HepG2 (cell line): ENCODE results near the gene MYO10.

Experiments used
- CEBPG ChIP-seq: IDR thresholded peaks from 2 replicates; pipeline ENCODE4 v1.6.1; 2016
- ELK4 ChIP-seq: sonication (generic); formaldehyde crosslinking; IDR thresholded peaks from 2 replicates; pipeline ENCODE4 v1.9.0; 2021; ENCODE audit warnings: missing genetic modification reagents, borderline replicate concordance
- FOSL2 ChIP-seq: sonication (generic); formaldehyde crosslinking; IDR thresholded peaks from 2 replicates; pipeline ENCODE4 v1.4.0; 2020; ENCODE audit warnings: missing genetic modification reagents
- MAZ ChIP-seq, 2 experiments: sonication (generic) in 1 of 2; formaldehyde crosslinking in 1 of 2; IDR thresholded peaks; 2 replicates each; pipeline versions ENCODE4 v1.5.0 to v1.6.1; 2012 to 2020; ENCODE audit warnings: low read depth in 2 of 2, mild to moderate bottlenecking in 2 of 2, borderline replicate concordance in 1 of 2, improper control_type of control experiment in 1 of 2, low read length in 1 of 2, missing genetic modification reagents in 1 of 2, moderate library complexity in 1 of 2
- NBN ChIP-seq: fragments of 450-650 bp; conservative IDR thresholded peaks from 2 replicates; pipeline ENCODE4 v1.6.1; 2017
- NR2C2 ChIP-seq: sonication (generic); formaldehyde crosslinking; IDR thresholded peaks from 2 replicates; pipeline ENCODE4 v1.4.0; 2020; ENCODE audit warnings: missing genetic modification reagents, mild to moderate bottlenecking, moderate library complexity, borderline replicate concordance
- POLR2AphosphoS5 ChIP-seq: IDR thresholded peaks from 2 replicates; pipeline ENCODE4 v1.6.1; 2012; ENCODE audit warnings: low read depth, low read length
- SIN3A ChIP-seq: IDR thresholded peaks from 2 replicates; pipeline ENCODE4 v1.6.1; 2011; ENCODE audit warnings: low read depth, mild to moderate bottlenecking, control low read depth, low read length, borderline replicate concordance
- SP1 ChIP-seq, 2 experiments: fragments of 450-650 bp in 1 of 2; sonication (generic) in 1 of 2; formaldehyde crosslinking in 1 of 2; IDR thresholded peaks; 2 replicates each; pipeline versions ENCODE4 v1.4.0 to v1.6.1; 2016 to 2020; ENCODE audit warnings: missing genetic modification reagents in 1 of 2
- SP2 ChIP-seq: sonication (generic); formaldehyde crosslinking; IDR thresholded peaks from 2 replicates; pipeline ENCODE4 v1.5.1; 2020; ENCODE audit warnings: mild to moderate bottlenecking, missing genetic modification reagents
- TFDP1 ChIP-seq: IDR thresholded peaks from 2 replicates; pipeline ENCODE4 v1.6.1; 2016; ENCODE audit warnings: missing compliant biosample characterization, missing genetic modification reagents, borderline replicate concordance
- ZFX ChIP-seq: sonication (generic); formaldehyde crosslinking; IDR thresholded peaks from 2 replicates; pipeline ENCODE4 v1.4.0; 2020; ENCODE audit warnings: mild to moderate bottlenecking, low read depth, missing genetic modification reagents, moderate library complexity

- TF ChIP-seq NR2C2 (CRISPR knock-in tag) (no peak), ELK4 (no peak), SP1 (IDR thresholded peaks at IDR 0.05) (no peak), SP1 (CRISPR knock-in tag; IDR thresholded peaks at IDR 0.05) (no peak), POLR2AphosphoS5 (no peak), SIN3A (no peak), ZFX (no peak), NBN (no peak), TFDP1 (CRISPR knock-in tag) (no peak), SP2 (CRISPR knock-in tag) (no peak), CEBPG (CRISPR knock-in tag) (no peak), MAZ (IDR thresholded peaks at IDR 0.05; ENCODE audit: borderline replicate concordance, low read depth, low read length) (no peak), MAZ (CRISPR knock-in tag; IDR thresholded peaks at IDR 0.05; ENCODE audit: low read depth) (no peak), FOSL2 (CRISPR knock-in tag) (no peak)
These were observed 46.0 kb downstream of the MYO10 start for GRCh38 chr5:16889972-16890519.
